PFSK-1 (cell line): Measurements from ENCODE around the gene BCL2.

Source experiments
- FOXP2 ChIP-seq: optimal IDR thresholded peaks from 2 replicates; pipeline ENCODE3; 2011; ENCODE audit warnings: borderline replicate concordance, control low read depth, inconsistent platforms; ENCODE audit not compliant: insufficient read depth; ENCODE audit errors: extremely low read length, extremely low read depth
- POLR2AphosphoS5 ChIP-seq: IDR thresholded peaks from 2 replicates; pipeline ENCODE4 v1.6.1; 2012; ENCODE audit warnings: low read depth, mild to moderate bottlenecking, control low read depth, low read length, moderate library complexity
- REST ChIP-seq, 2 experiments: IDR thresholded peaks; 2 replicates each; pipeline versions ENCODE4 v1.6.1 to v1.8.0; 2011 to 2012; ENCODE audit warnings: low read depth in 2 of 2, low read length in 2 of 2, control low read depth in 1 of 2, inconsistent platforms in 1 of 2, mild to moderate bottlenecking in 1 of 2, moderate library complexity in 1 of 2; ENCODE audit not compliant: insufficient read depth in 1 of 2

DNA sequence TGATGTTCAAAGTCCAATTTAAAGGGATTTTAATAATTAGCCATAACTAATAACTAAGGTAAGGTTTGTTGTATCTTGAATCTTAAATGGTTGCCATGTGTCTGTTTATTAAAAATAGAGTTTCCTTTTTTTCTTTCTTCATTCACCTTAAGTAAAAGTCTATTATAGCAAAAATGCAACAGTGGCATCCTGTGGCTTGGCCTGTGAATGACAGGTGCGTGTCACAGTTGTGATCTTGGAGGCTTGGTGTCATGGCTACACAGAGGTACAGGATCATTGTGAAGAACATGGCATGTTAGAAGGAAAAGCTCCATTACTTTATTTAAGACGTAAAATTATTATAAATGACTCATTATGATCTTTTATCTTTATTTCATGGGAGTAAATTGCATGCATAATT lies 246.1 kb downstream of the BCL2 start:
- no peak for TF ChIP-seq FOXP2
- TF ChIP-seq POLR2AphosphoS5 = no peak
- no peak for TF ChIP-seq REST (IDR thresholded peaks at IDR 0.05; ENCODE audit: insufficient read depth in 1 of 2, low read depth in 2 of 2, low read length in 2 of 2)
